GM23338 (cell line): ENCODE results near the gene SNRNP48. TPM values are rescaled to one million over a fixed set of nuclear protein-coding genes. Genes with fewer than 3 reads are reported as not detected.
A peak's percentile ranks its signal among the peaks of the same experiment; 100 is the strongest.

Experiments
- ATAC-seq: fragments of 200-7000 bp; cut with Tn5 transposase; 3 replicates; pipeline ENCODE4 v1.9.1; 2020
- DNase-seq: peaks from one replicate; pipeline ENCODE4 v3.0.0-alpha.2; 2015; ENCODE audit warnings: low spot score
- H2AFZ ChIP-seq: fragments of 200-600 bp; sonication (generic); 2 replicates; pipeline ENCODE4 v1.8.0; 2016; ENCODE audit warnings: antibody characterized with exemption, mild to moderate bottlenecking, moderate library complexity
- H3F3A ChIP-seq: fragments of 200-600 bp; sonication (generic); replicated peaks from 2 replicates; pipeline ENCODE4 v1.8.0; 2017; ENCODE audit warnings: antibody characterized with exemption, mixed run types, low read depth
- H3K27ac ChIP-seq: fragments of 200-600 bp; sonication (generic); 2 replicates; pipeline ENCODE4 v1.6.1; 2016; ENCODE audit warnings: low read depth
- H3K27me3 ChIP-seq: fragments of 200-600 bp; sonication (generic); 2 replicates; pipeline ENCODE4 v1.8.0; 2016; ENCODE audit warnings: mild to moderate bottlenecking, mixed run types, moderate library complexity; ENCODE audit not compliant: insufficient read depth
- H3K36me3 ChIP-seq: fragments of 200-600 bp; sonication (generic); 2 replicates; pipeline ENCODE4 v1.8.0; 2016; ENCODE audit warnings: mild to moderate bottlenecking; ENCODE audit not compliant: insufficient read depth
- H3K4me1 ChIP-seq: fragments of 200-600 bp; sonication (generic); 2 replicates; pipeline ENCODE4 v1.8.0; 2016; ENCODE audit warnings: mild to moderate bottlenecking, moderate library complexity; ENCODE audit not compliant: insufficient read depth
- H3K4me2 ChIP-seq: fragments of 200-600 bp; sonication (generic); 2 replicates; pipeline ENCODE4 v1.7.1; 2017; ENCODE audit warnings: mixed run types
- H3K4me3 ChIP-seq: fragments of 200-600 bp; sonication (generic); 2 replicates; pipeline ENCODE4 v1.6.1; 2016; ENCODE audit warnings: mixed run types
- H3K79me2 ChIP-seq: fragments of 200-600 bp; sonication (generic); replicated peaks from 2 replicates; pipeline ENCODE4 v1.8.0; 2017; ENCODE audit warnings: mild to moderate bottlenecking; ENCODE audit not compliant: insufficient read depth
- H3K9me2 ChIP-seq: fragments of 200-600 bp; sonication (generic); 2 replicates; pipeline ENCODE4 v1.8.0; 2017; ENCODE audit not compliant: insufficient read depth
- H4K20me1 ChIP-seq: fragments of 200-600 bp; sonication (generic); replicated peaks from 2 replicates; pipeline ENCODE4 v1.8.0; 2017; ENCODE audit warnings: mild to moderate bottlenecking; ENCODE audit not compliant: insufficient read depth
- H3K27ac Mint-ChIP-seq: 2 replicates; pipeline ENCODE4 v1.8.0; 2020; ENCODE audit warnings: inconsistent platforms, mild to moderate bottlenecking, moderate library complexity, mixed read lengths
- H3K27me3 Mint-ChIP-seq: 3 replicates; pipeline ENCODE4 v1.8.0; 2022; ENCODE audit warnings: low read depth, mild to moderate bottlenecking, moderate library complexity, mixed read lengths, inconsistent platforms; ENCODE audit not compliant: insufficient read depth, poor library complexity
- H3K36me3 Mint-ChIP-seq: 3 replicates; pipeline ENCODE4 v1.8.0; 2021; ENCODE audit warnings: low read depth, mild to moderate bottlenecking, inconsistent platforms, moderate library complexity, mixed read lengths
- H3K4me1 Mint-ChIP-seq: 3 replicates; pipeline ENCODE4 v1.8.0; 2020; ENCODE audit warnings: mild to moderate bottlenecking, inconsistent platforms, mixed read lengths
- H3K4me3 Mint-ChIP-seq: 3 replicates; pipeline ENCODE4 v1.8.0; 2021; ENCODE audit warnings: moderate library complexity, mild to moderate bottlenecking, inconsistent platforms, mixed read lengths
- H3K9me3 Mint-ChIP-seq: 3 replicates; pipeline ENCODE4 v1.8.0; 2020; ENCODE audit warnings: moderate library complexity, mild to moderate bottlenecking, inconsistent platforms, mixed read lengths
- CTCF ChIP-seq, 2 experiments: fragments of 200-600 bp in 1 of 2; sonication (generic) in 1 of 2; conservative IDR thresholded peaks; 2 replicates each; pipeline versions ENCODE4 v1.5.1 to v1.6.1; 2016 to 2017; ENCODE audit warnings: antibody characterized with exemption in 2 of 2, low read depth in 2 of 2, mild to moderate bottlenecking in 2 of 2, moderate library complexity in 1 of 2
- ETS1 ChIP-seq: IDR thresholded peaks from 2 replicates; pipeline ENCODE4 v1.6.1; 2016; ENCODE audit warnings: antibody characterized with exemption
- EZH2 ChIP-seq: fragments of 200-600 bp; sonication (generic); IDR thresholded peaks from one replicate; pipeline ENCODE4 v1.8.0; 2017; ENCODE audit warnings: antibody characterized with exemption, mild to moderate bottlenecking, low read depth; ENCODE audit not compliant: unreplicated experiment
- EZH2phosphoT487 ChIP-seq: fragments of 200-600 bp; sonication (generic); IDR thresholded peaks from one replicate; pipeline ENCODE4 v1.8.1; 2018; ENCODE audit warnings: antibody characterized with exemption; ENCODE audit not compliant: unreplicated experiment
- JUNB ChIP-seq: IDR thresholded peaks from one replicate; pipeline ENCODE4 v1.6.1; 2016; ENCODE audit warnings: antibody characterized with exemption; ENCODE audit not compliant: unreplicated experiment
- NANOG ChIP-seq: IDR thresholded peaks from 2 replicates; pipeline ENCODE4 v1.6.1; 2016; ENCODE audit warnings: antibody characterized with exemption, borderline replicate concordance
- POLR2AphosphoS5 ChIP-seq: IDR thresholded peaks from 2 replicates; pipeline ENCODE4 v1.6.1; 2016; ENCODE audit warnings: antibody characterized with exemption, low read depth
- STAT1 ChIP-seq: IDR thresholded peaks from one replicate; pipeline ENCODE4 v1.6.1; 2016; ENCODE audit warnings: antibody characterized with exemption; ENCODE audit not compliant: unreplicated experiment
- ZNF114 ChIP-seq: fragments of 250-450 bp; sonication (Bioruptor Pico); IDR thresholded peaks from 2 replicates; pipeline ENCODE4 v1.5.0; 2020; ENCODE audit warnings: mild to moderate bottlenecking, moderate library complexity
- ZNF331 ChIP-seq: fragments of 250-450 bp; sonication (Bioruptor Pico); IDR thresholded peaks from 2 replicates; pipeline ENCODE4 v1.5.0; 2020; ENCODE audit warnings: low read depth, mild to moderate bottlenecking, moderate library complexity
- ZNF462 ChIP-seq: fragments of 250-450 bp; sonication (Bioruptor Pico); IDR thresholded peaks from 2 replicates; pipeline ENCODE4 v1.5.0; 2020; ENCODE audit warnings: mild to moderate bottlenecking, moderate library complexity
- polyA plus RNA-seq: library from polyadenylated mRNA; unstranded; fragments of >200 nt; fragmentation: Nextera tagmentation; extraction: Ambion mirVana; gene quantifications from 2 replicates; pipeline ENCODE4 v1.2.1, GENCODE V29; 2016
- total RNA-seq: library from RNA; depleted of rRNA; stranded (reverse); fragments of >200 nt; shearing (Covaris generic); gene quantifications from 2 replicates; pipeline ENCODE4 v1.2.3, GENCODE V29; 2014
- TF ChIP-seq, protein P1 (sequence below): IDR thresholded peaks from one replicate; pipeline ENCODE4 v1.6.1; 2018; ENCODE audit warnings: antibody characterized with exemption; ENCODE audit not compliant: unreplicated experiment

SNRNP48 gene
- total and polyA plus RNA-seq, 2 experiments from 2014 or later = 17.2 to 23.9 TPM

GRCh38 chr6:7543789-7544424 is 46.1 kb upstream of the SNRNP48 start:
- Mint-ChIP-seq H3K4me1 (peaks cover 51% of the 10 kb centered on the region), H3K9me3 (no peaks in the 10 kb centered on the region), H3K27me3 (peaks cover 18% of the 10 kb centered on the region), H3K36me3 (peaks cover 3% of the 10 kb centered on the region), H3K4me3 (peak overlapping the region; percentile 68), H3K27ac (peak overlapping the region; percentile 10; the same call in 1 of the 2 replicates)
- H3K4me1 ChIP-seq = peaks cover 40% of the 10 kb centered on the region
- H3K4me3 ChIP-seq = peak overlapping the region; percentile 83
- H3K9me2 ChIP-seq = no peaks in the 10 kb centered on the region
- no peaks in the 10 kb centered on the region for H4K20me1 ChIP-seq
- H3K36me3 ChIP-seq = no peaks in the 10 kb centered on the region
- H2AFZ ChIP-seq = no peak overlapping the region
- H3K4me2 ChIP-seq = peak overlapping the region; percentile 86
- H3K27me3 ChIP-seq = peaks cover 44% of the 10 kb centered on the region
- TF ChIP-seq EZH2 = no peak
- no peak for TF ChIP-seq ZNF331 (CRISPR knock-in tag)
- no peak for TF ChIP-seq NANOG
- no peak for TF ChIP-seq ETS1
- TF ChIP-seq ZNF462 = no peak
- TF ChIP-seq ZNF114 (CRISPR knock-in tag) = no peak
- no peak for TF ChIP-seq POLR2AphosphoS5
- TF ChIP-seq, protein P1, sequence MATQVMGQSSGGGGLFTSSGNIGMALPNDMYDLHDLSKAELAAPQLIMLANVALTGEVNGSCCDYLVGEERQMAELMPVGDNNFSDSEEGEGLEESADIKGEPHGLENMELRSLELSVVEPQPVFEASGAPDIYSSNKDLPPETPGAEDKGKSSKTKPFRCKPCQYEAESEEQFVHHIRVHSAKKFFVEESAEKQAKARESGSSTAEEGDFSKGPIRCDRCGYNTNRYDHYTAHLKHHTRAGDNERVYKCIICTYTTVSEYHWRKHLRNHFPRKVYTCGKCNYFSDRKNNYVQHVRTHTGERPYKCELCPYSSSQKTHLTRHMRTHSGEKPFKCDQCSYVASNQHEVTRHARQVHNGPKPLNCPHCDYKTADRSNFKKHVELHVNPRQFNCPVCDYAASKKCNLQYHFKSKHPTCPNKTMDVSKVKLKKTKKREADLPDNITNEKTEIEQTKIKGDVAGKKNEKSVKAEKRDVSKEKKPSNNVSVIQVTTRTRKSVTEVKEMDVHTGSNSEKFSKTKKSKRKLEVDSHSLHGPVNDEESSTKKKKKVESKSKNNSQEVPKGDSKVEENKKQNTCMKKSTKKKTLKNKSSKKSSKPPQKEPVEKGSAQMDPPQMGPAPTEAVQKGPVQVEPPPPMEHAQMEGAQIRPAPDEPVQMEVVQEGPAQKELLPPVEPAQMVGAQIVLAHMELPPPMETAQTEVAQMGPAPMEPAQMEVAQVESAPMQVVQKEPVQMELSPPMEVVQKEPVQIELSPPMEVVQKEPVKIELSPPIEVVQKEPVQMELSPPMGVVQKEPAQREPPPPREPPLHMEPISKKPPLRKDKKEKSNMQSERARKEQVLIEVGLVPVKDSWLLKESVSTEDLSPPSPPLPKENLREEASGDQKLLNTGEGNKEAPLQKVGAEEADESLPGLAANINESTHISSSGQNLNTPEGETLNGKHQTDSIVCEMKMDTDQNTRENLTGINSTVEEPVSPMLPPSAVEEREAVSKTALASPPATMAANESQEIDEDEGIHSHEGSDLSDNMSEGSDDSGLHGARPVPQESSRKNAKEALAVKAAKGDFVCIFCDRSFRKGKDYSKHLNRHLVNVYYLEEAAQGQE = no peak
- TF ChIP-seq CTCF (conservative IDR thresholded peaks at IDR 0.05; ENCODE audit: low read depth in 2 of 2) = no peak
- no peak for TF ChIP-seq STAT1
- TF ChIP-seq EZH2phosphoT487 = no peak
- no peak for TF ChIP-seq JUNB
- H3F3A ChIP-seq = no peaks in the 10 kb centered on the region
- ATAC-seq (no peak), DNase-seq (peak; percentile 38)
- H3K79me2 ChIP-seq = peaks cover 24% of the 10 kb centered on the region
- no peak overlapping the region for H3K27ac ChIP-seq
